Endothelial cell of umbilical vein (primary cell): ENCODE data around the gene USP47. TPM values are rescaled to one million over a fixed set of nuclear protein-coding genes. Genes with fewer than 3 reads are reported as not detected.

Source experiments
- BruUV-seq: library from RNA; stranded (reverse); fragments of 400-500 nt; replicated peaks from 2 replicates; lab custom pipeline; 2021; lab: Mats Ljungman, UMichigan
- CTCF ChIA-PET: fragments of 300-600, 350-600 bp; sonication (Branson Sonifier 250); formaldehyde crosslinking; loops from one replicate; lab custom pipeline; 2021; ENCODE audit warnings: antibody characterized with exemption, inconsistent platforms; lab: Charles Lee
- POLR2A ChIA-PET: fragments of 300-600, 350-600 bp; sonication (Branson Sonifier 250); formaldehyde crosslinking; loops from one replicate; lab custom pipeline; 2021; ENCODE audit warnings: antibody characterized with exemption, inconsistent platforms; lab: Charles Lee
- DNase-seq: peaks from one replicate; pipeline ENCODE4 v3.0.0-alpha.2; 2011; ENCODE audit warnings: low read depth, low spot score
- FAIRE-seq: peaks from 2 replicates; lab custom pipeline; 2011; peaks lifted over from hg19 to GRCh38; lab: Jason Lieb, UNC
- H2AFZ ChIP-seq: 2 replicates; pipeline ENCODE4 v1.6.0; 2012; ENCODE audit warnings: low read depth, low read length, control low read depth, inconsistent platforms
- H3K27ac ChIP-seq: 2 replicates; pipeline ENCODE4 v1.5.1; 2011; ENCODE audit warnings: low read depth, mild to moderate bottlenecking, control low read depth, low read length, moderate library complexity; ENCODE audit not compliant: insufficient read depth
- H3K27me3 ChIP-seq, 2 experiments: 2 replicates each; pipeline versions ENCODE4 v1.6.0 to v1.6.1; 2011; ENCODE audit warnings: low read length in 2 of 2, mixed read lengths in 1 of 2; ENCODE audit not compliant: control insufficient read depth in 2 of 2, insufficient read depth in 2 of 2
- H3K36me3 ChIP-seq, 2 experiments: 2 replicates in 1 of 2; 3 replicates in 1 of 2; pipeline ENCODE4 v1.5.1; 2011; ENCODE audit warnings: low read length in 2 of 2, mild to moderate bottlenecking in 1 of 2, moderate library complexity in 1 of 2; ENCODE audit not compliant: control insufficient read depth in 2 of 2, insufficient read depth in 2 of 2; ENCODE audit errors: extremely low read depth in 1 of 2
- H3K4me1 ChIP-seq: 3 replicates; pipeline ENCODE4 v1.5.1; 2011; ENCODE audit warnings: mild to moderate bottlenecking, low read length; ENCODE audit not compliant: control insufficient read depth, insufficient read depth; ENCODE audit errors: extremely low read depth
- H3K4me2 ChIP-seq: 2 replicates; pipeline ENCODE4 v1.6.1; 2011; ENCODE audit warnings: low read length, control low read depth, mixed read lengths; ENCODE audit not compliant: insufficient read depth
- H3K4me3 ChIP-seq, 3 experiments: fragments of 200-600 bp in 1 of 3; sonication (generic), shearing (Covaris generic) in 1 of 3; replicated peaks in 1 of 3; 2 replicates each; pipeline ENCODE4 v1.5.1; 2011 to 2016; ENCODE audit warnings: control low read depth in 3 of 3, low read length in 3 of 3, mild to moderate bottlenecking in 2 of 3, inconsistent platforms in 1 of 3, low read depth in 1 of 3, moderate library complexity in 1 of 3; ENCODE audit not compliant: insufficient read depth in 1 of 3
- H3K79me2 ChIP-seq: 2 replicates; pipeline ENCODE4 v1.6.0; 2012; ENCODE audit warnings: low read length, inconsistent platforms; ENCODE audit not compliant: control insufficient read depth, insufficient read depth
- H3K9ac ChIP-seq: replicated peaks from 2 replicates; pipeline ENCODE3; 2011; ENCODE audit warnings: low read length, control low read depth; ENCODE audit not compliant: insufficient read depth; ENCODE audit errors: extremely low read depth
- H3K9me1 ChIP-seq: replicated peaks from 3 replicates; pipeline ENCODE4 v1.6.0; 2011; ENCODE audit warnings: mild to moderate bottlenecking, low read length; ENCODE audit not compliant: control insufficient read depth, insufficient read depth; ENCODE audit errors: extremely low read depth
- H3K9me3 ChIP-seq: replicated peaks from 2 replicates; pipeline ENCODE4 v1.5.1; 2012; ENCODE audit warnings: low read length, inconsistent platforms; ENCODE audit not compliant: control insufficient read depth, insufficient read depth
- H4K20me1 ChIP-seq: replicated peaks from 2 replicates; pipeline ENCODE3; 2011; ENCODE audit warnings: mild to moderate bottlenecking, low read length; ENCODE audit not compliant: control insufficient read depth, insufficient read depth; ENCODE audit errors: extremely low read depth
- EZH2 ChIP-seq: IDR thresholded peaks from 2 replicates; pipeline ENCODE4 v1.6.1; 2012; ENCODE audit warnings: borderline replicate concordance, low read depth, mild to moderate bottlenecking, moderate library complexity, low read length, inconsistent platforms; ENCODE audit not compliant: severe bottlenecking
- FOS ChIP-seq: IDR thresholded peaks from 2 replicates; pipeline ENCODE4 v1.6.1; 2011; ENCODE audit warnings: mild to moderate bottlenecking, low read length, moderate library complexity, borderline replicate concordance; ENCODE audit not compliant: insufficient read depth
- GATA2 ChIP-seq: IDR thresholded peaks from 2 replicates; pipeline ENCODE4 v1.7.0; 2011; ENCODE audit warnings: low read depth, mild to moderate bottlenecking, moderate library complexity, mixed read lengths, low read length; ENCODE audit not compliant: insufficient read length, insufficient read depth
- JUN ChIP-seq: IDR thresholded peaks from 2 replicates; pipeline ENCODE4 v1.6.1; 2011; ENCODE audit warnings: borderline replicate concordance, low read depth; ENCODE audit not compliant: insufficient read length, insufficient read depth
- POLR2A ChIP-seq: IDR thresholded peaks from 2 replicates; pipeline ENCODE4 v1.6.1; 2012; ENCODE audit warnings: low read depth, mild to moderate bottlenecking, control low read depth, low read length
- POLR2AphosphoS5 ChIP-seq: IDR thresholded peaks from 2 replicates; pipeline ENCODE4 v1.6.1; 2012; ENCODE audit warnings: low read depth, mild to moderate bottlenecking, control low read depth, low read length, moderate library complexity; ENCODE audit not compliant: insufficient read depth
- dilution Hi-C: fragments of 300-500 bp; cut with MboI; formaldehyde crosslinking; loops from one replicate; pipeline ENCODE4 v1.15.0; 2019; ENCODE audit warnings: low sequenced_read_pairs; ENCODE audit not compliant: extremely low pct_ligation_motif_present
- intact Hi-C: fragments of 100-400 bp; cut with micrococcal nuclease; formaldehyde crosslinking; loops from one replicate; pipeline ENCODE4 v1.10.0; 2022
- polyA plus RNA-seq, 4 experiments: library from polyadenylated mRNA; depleted of rRNA in 3 of 4; stranded (reverse) in 3 of 4; unstranded in 1 of 4; fragments of >200 nt; gene quantifications; 2 replicates each; pipeline versions ENCODE4 v1.2.1 to v1.2.3, GENCODE V29; 2011 to 2012; ENCODE audit warnings: missing spikeins in 1 of 4
- total RNA-seq: library from RNA; stranded (reverse); gene quantifications from 2 replicates; pipeline ENCODE4 v1.2.3, GENCODE V29; 2021
- TF ChIP-seq, protein P1 (sequence below): IDR thresholded peaks from 2 replicates; pipeline ENCODE4 v1.6.1; 2011; ENCODE audit not compliant: insufficient read depth, insufficient read length
- TF ChIP-seq, protein P2 (sequence below), 2 donors: IDR thresholded peaks; 1 replicate in 1 of 2; 2 replicates in 1 of 2; pipeline ENCODE4 v1.5.1; 2011; ENCODE audit warnings: low read length in 2 of 2, mild to moderate bottlenecking in 2 of 2, moderate library complexity in 2 of 2, control low read depth in 1 of 2, inconsistent platforms in 1 of 2, low read depth in 1 of 2; ENCODE audit not compliant: insufficient read depth in 1 of 2; ENCODE audit errors: extremely low read depth in 1 of 2

USP47 gene
- total and polyA plus RNA-seq, 2 donors (not counting 3 experiments of a cell fraction or from before 2014, with no cell fraction given): 7.8 to 38.0 TPM

DNA sequence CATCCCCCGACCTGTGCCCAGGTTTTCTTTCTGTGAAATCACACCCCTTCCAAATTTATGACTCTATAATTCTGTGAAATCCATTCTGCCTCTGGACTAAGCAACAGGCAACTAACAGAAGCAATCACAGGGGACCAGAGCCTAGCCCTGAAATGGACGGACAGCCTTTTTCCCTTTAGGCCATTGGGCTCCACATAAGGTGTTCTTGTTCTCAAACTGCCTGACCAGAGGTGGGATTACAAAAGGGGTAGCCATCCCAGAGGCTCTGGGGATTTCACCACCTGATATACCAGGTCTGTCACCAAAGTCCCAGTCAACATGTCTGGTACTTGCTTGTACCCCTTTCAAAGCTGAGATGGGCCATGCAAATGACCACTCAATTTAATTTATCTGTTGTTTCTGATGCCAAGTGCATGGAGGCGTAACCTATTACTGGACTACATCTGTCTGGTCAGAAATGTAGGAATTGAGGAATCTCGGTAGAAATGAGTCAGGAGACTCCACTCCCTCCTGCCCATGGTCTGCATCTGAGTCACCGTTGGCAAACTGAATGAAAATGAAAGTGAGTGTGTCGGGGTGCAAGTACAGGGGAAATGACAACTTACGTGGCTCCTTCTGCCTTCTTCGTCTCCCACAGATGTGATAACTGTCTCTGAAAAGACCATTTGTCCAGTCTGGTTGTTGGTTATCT is 156.5 kb downstream of the USP47 start:
- Histone ChIP-seq H3K27ac (peak overlapping the region; percentile 74), H3K4me2 (peak overlapping the region; percentile 90), H4K20me1 (no peaks in the 10 kb centered on the region), H3K4me3 (peak overlapping the region in 2 of 3 experiments; percentile 8 to 33), H3K79me2 (no peaks in the 10 kb centered on the region), H3K9me1 (no peaks in the 10 kb centered on the region), H2AFZ (peak overlapping the region; percentile 52), H3K4me1 (peaks cover 22% of the 10 kb centered on the region), H3K9ac (peak overlapping the region; percentile 59), H3K27me3 (no peaks in the 10 kb centered on the region), H3K9me3 (no peaks in the 10 kb centered on the region), H3K36me3 (peaks cover 4 to 27% of the 10 kb centered on the region in 2 experiments)
- no TSS peak for BruUV-seq
- POLR2A ChIA-PET: no interaction called here
- intact Hi-C loops: loop anchor here (1.0 kb wide), 2 partner anchors 11 kb away; no protein-coding TSS in a partner anchor
- peak; percentile 96 for FAIRE-seq
- CTCF ChIA-PET: interaction anchor here (1.2 to 1.5 kb wide), 2 partner anchors 19 to 46 kb away, joined by 3 to 5 read pairs; no protein-coding TSS in a partner anchor
- dilution Hi-C loops: no loop called here
- DNase-seq: peak; percentile 88
- TF ChIP-seq GATA2: no peak
- TF ChIP-seq POLR2AphosphoS5: peak; percentile 52
- TF ChIP-seq JUN: peak; percentile 84
- TF ChIP-seq FOS: peak; percentile 96
- TF ChIP-seq, protein P1, sequence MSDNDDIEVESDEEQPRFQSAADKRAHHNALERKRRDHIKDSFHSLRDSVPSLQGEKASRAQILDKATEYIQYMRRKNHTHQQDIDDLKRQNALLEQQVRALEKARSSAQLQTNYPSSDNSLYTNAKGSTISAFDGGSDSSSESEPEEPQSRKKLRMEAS: no peak

DNA sequence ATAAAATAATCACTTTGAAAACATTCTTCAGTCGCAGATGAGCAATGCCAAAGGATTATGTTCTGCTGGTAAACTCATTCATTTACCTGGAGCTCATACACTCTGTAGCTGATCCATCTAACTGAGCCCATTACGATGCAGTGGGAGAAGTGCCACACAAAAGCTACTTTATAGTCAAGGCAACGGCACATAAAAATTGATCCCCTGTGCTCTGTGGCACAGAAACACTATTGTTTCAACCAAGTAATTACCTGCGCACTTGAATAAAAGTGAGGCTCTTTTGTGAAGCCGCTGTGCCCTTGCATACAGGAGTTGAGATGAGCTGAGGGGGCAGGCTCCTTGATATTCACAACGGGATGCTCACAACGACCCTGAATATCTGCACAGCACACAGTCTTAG is 159.4 kb downstream of the USP47 start:
- no peak for FAIRE-seq
- no TSS peak for BruUV-seq
- CTCF ChIA-PET: no interaction called here
- no peak overlapping the region for H3K9ac ChIP-seq
- H3K79me2 ChIP-seq: no peaks in the 10 kb centered on the region
- no peaks in the 10 kb centered on the region for H4K20me1 ChIP-seq
- no peak overlapping the region for H3K27ac ChIP-seq
- peaks cover 30% of the 10 kb centered on the region for H3K4me1 ChIP-seq
- intact Hi-C loops: no loop called here
- POLR2A ChIA-PET: no interaction called here
- TF ChIP-seq, protein P2, sequence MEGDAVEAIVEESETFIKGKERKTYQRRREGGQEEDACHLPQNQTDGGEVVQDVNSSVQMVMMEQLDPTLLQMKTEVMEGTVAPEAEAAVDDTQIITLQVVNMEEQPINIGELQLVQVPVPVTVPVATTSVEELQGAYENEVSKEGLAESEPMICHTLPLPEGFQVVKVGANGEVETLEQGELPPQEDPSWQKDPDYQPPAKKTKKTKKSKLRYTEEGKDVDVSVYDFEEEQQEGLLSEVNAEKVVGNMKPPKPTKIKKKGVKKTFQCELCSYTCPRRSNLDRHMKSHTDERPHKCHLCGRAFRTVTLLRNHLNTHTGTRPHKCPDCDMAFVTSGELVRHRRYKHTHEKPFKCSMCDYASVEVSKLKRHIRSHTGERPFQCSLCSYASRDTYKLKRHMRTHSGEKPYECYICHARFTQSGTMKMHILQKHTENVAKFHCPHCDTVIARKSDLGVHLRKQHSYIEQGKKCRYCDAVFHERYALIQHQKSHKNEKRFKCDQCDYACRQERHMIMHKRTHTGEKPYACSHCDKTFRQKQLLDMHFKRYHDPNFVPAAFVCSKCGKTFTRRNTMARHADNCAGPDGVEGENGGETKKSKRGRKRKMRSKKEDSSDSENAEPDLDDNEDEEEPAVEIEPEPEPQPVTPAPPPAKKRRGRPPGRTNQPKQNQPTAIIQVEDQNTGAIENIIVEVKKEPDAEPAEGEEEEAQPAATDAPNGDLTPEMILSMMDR (IDR thresholded peaks at IDR 0.05; ENCODE audit: extremely low read depth in 1 of 2, insufficient read depth in 1 of 2, low read depth in 1 of 2, low read length in 2 of 2): no peak
- TF ChIP-seq POLR2AphosphoS5: no peak
- no peak for TF ChIP-seq JUN
- TF ChIP-seq GATA2: no peak
- TF ChIP-seq FOS: no peak
- no peak for TF ChIP-seq POLR2A
- no peak for TF ChIP-seq EZH2
- TF ChIP-seq, protein P1: no peak
- no peak overlapping the region for H3K4me2 ChIP-seq
- no peaks in the 10 kb centered on the region for H3K27me3 ChIP-seq
- no peaks in the 10 kb centered on the region for H3K9me3 ChIP-seq
- dilution Hi-C loops: no loop called here
- H3K4me3 ChIP-seq: no peak overlapping the region
- H3K9me1 ChIP-seq: no peaks in the 10 kb centered on the region
- H2AFZ ChIP-seq: no peak overlapping the region
- H3K36me3 ChIP-seq: peaks cover 4 to 20% of the 10 kb centered on the region in 2 experiments
- DNase-seq: no peak
